ENCODE results near the gene WDFY2.
A peak's percentile ranks its signal among the peaks of the same experiment; 100 is the strongest.

The WDFY2 gene

DNA sequence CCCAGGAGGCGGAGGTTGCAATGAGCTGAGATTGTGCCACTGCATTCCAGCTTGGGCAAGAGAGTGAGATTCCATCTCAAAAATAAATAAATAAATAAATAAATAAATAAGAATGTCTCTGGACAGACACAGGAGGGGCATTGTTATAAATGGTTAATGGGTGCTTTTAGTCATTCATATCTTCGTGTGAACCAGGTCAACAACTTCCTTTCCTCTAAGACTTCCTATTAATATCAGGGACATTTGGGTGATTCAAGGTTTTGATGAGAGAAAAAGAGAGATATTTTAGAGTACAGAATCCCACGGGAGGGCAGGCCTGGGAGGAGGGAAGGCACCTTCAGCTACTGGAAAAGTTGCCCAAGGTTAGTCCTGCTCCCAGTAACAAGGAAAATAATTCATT is 195.8 kb downstream of the WDFY2 start:
- no peak overlapping the region for H3K4me3 ChIP-seq (ENCODE audit: low read depth, low read length)
- no peak for DNase-seq (ENCODE audit: low read depth)
- TF ChIP-seq, protein P1, sequence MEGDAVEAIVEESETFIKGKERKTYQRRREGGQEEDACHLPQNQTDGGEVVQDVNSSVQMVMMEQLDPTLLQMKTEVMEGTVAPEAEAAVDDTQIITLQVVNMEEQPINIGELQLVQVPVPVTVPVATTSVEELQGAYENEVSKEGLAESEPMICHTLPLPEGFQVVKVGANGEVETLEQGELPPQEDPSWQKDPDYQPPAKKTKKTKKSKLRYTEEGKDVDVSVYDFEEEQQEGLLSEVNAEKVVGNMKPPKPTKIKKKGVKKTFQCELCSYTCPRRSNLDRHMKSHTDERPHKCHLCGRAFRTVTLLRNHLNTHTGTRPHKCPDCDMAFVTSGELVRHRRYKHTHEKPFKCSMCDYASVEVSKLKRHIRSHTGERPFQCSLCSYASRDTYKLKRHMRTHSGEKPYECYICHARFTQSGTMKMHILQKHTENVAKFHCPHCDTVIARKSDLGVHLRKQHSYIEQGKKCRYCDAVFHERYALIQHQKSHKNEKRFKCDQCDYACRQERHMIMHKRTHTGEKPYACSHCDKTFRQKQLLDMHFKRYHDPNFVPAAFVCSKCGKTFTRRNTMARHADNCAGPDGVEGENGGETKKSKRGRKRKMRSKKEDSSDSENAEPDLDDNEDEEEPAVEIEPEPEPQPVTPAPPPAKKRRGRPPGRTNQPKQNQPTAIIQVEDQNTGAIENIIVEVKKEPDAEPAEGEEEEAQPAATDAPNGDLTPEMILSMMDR (IDR thresholded peaks at IDR 0.05; ENCODE audit: insufficient read depth, low read depth, low read length, missing control alignments), result no peak

DNA sequence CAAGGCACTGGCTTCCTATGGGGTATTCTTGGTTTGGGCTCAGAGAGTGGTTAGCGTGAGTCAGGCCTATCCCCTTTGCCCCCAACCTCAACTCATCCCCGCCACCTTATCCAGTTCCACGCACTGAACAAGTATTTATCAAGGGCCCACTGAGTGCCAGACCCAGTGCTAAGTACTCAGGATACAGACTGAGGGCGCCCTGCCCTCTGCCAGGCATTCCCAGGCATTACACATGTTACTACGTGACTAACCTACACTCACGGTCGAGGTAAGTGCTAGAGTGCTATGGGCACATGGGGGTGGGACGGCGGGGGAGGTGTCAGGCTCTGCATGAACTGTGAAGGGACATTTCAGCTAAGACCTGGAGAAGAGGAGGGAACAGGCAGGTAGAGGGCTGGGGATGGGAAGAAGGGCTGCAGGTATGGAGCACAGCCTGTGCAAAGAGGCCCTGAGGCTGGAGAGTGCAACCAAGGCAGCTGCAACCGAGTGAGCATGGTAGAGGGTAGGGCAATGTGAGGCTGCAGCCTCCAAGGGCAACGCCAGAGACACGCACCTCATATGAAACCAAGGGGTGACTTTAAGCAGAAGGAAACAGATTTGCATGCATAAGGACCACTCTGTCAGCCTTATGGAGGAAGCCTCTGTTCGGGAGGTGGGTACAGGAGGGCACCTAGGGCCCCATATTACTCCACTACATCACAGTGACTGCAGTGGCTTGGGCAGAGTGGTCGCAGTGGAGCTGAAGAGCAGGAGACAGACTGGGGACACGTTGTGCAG is 197.2 kb downstream of the WDFY2 start:
- DNase-seq (ENCODE audit: low read depth), result peak; percentile 45
- H3K4me3 ChIP-seq (ENCODE audit: low read depth, low read length), result no peak overlapping the region
- TF ChIP-seq, protein P1 (IDR thresholded peaks at IDR 0.05; ENCODE audit: insufficient read depth, low read depth, low read length, missing control alignments), result peak; percentile 29

DNA sequence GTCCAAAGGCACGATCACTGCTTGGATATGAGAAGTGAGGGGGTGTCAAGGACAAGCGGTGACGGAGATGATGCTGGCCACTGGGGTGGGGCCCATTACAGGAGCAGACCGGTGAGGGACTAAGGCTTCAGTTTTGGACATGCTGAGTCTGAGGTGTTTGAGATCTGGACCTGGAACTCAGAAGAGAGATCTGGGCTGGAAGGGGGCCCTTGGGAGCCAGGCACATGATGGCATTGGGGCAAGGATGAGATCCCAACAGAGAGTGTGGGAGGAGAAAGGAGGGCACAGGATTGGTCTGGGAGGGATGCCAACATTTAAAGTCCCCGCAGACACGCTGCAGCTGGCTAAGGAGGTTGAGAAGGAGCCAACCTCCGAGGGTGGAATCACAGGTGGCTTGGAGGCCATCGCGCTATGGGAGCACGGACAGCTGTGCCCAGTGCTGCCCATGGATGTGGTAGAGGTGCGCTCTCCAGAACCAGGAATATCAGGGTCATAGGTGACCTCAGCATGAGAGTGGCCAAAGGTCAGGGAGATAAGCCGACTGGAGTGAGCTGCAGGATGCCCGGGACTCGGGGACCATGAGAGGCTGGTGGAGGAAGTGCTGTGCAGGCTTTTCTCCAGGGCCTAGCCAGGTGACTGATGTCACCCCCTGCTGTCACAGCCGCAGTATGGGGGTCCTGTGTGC is 197.9 kb downstream of the WDFY2 start:
- H3K4me3 ChIP-seq (ENCODE audit: low read depth, low read length), result no peak overlapping the region
- no peak for DNase-seq (ENCODE audit: low read depth)
- TF ChIP-seq, protein P1 (IDR thresholded peaks at IDR 0.05; ENCODE audit: insufficient read depth, low read depth, low read length, missing control alignments), result no peak

DNA sequence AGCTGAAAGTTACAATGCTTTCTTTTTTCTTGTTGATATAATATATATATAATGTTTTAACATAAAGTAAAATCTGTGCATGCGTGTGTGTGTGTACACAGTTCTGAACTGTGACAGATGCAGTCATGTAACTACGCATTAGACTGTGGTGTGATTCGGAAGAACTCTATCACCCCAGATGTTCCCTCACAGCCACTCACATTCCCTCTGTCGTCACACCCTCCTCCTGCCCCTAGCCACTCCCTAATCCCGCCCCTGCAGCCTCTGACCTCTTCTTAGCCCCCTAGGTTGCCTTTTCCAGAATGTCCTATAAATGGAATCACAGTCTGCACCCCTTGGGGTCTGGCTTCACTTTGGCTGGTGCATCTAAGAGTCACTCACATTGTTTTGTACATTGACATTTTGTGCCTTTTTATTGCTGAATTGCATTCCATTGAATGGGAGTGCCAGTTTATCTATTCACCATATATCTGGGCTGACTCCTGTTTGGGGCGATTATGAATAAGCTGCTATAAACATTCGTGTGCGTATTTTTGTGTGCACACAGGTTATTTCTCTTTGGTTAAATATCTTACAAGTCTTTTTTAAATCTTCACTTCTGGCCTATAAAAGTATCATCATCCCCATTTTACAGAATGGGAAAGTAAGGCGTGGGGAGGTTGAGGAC is 199.3 kb downstream of the WDFY2 start:
- no peak overlapping the region for H3K4me3 ChIP-seq (ENCODE audit: low read depth, low read length)
- TF ChIP-seq, protein P1 (IDR thresholded peaks at IDR 0.05; ENCODE audit: insufficient read depth, low read depth, low read length, missing control alignments), result no peak
- DNase-seq (ENCODE audit: low read depth), result no peak

DNA sequence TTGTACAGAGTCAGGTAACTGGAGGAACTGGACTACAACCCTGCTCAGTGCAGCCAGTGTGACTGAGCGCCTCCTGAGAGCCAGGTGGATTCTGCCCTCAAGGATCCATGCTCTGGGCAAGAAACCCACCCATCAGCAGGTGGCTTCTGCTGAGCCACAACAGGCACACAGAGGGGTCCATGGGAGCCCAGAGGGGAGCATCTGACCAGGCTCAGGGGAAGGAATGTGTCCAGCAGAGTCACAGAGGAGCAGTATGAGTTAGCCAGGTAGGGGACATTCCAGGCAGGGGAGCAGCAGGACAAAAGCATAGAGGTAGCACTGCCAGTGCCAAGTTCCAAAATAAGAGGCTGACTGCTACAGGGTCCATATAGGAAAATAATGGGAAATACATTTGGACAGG is 199.8 kb downstream of the WDFY2 start:
- TF ChIP-seq, protein P1 (IDR thresholded peaks at IDR 0.05; ENCODE audit: insufficient read depth, low read depth, low read length, missing control alignments), result no peak

DNA sequence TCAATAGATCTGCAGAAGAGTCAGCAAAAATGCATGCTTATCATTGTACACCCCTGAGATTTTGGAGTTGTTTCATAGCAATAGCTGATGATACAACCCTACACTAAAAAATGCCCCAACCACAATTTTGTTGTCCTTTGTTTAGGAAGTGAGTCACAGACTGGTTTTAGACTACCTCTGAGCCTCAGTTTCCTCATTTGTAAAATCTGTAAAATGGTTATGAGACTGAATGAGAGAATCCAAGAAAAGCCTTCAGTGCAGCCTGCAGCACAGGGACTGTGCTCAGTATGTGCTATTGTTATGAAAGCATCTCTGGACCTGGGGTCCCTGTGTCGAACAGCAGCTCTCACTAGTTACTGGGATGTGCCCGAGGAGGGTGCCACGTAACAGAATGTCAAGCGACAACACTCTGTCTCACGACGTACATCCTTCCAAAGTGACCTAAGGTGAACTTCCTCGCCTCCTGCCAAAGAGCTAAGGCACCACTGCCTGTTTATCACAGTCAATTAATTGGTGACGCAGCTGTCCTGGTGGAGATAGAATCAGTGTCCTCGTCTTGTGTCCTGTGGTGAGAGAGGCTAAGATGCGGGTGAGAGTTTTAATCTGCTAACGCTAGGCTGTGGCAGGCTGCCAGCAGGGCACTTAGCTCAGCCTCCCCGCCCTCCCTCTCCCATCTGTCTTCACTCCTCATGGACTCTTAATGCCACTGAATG is 201.6 kb downstream of the WDFY2 start:
- no peak for DNase-seq (ENCODE audit: low read depth)
- no peak overlapping the region for H3K4me3 ChIP-seq (ENCODE audit: low read depth, low read length)
- TF ChIP-seq, protein P1 (IDR thresholded peaks at IDR 0.05; ENCODE audit: insufficient read depth, low read depth, low read length, missing control alignments), result no peak

More for the DNA sequence above, 199.8 kb downstream of the WDFY2 start:
- no peak overlapping the region for H3K4me3 ChIP-seq (ENCODE audit: low read depth, low read length)
- DNase-seq (ENCODE audit: low read depth), result no peak

Measured in GM12865 (cell line).